BLaER1 (cell line): ENCODE results near the gene SYT3.

Source experiments
- H3K27ac ChIP-seq: shearing (Covaris generic); formaldehyde crosslinking; 2 replicates; pipeline ENCODE4 v1.8.1; 2022
- H3K27me3 ChIP-seq: shearing (Covaris generic); formaldehyde crosslinking; 2 replicates; pipeline ENCODE4 v1.8.1; 2022
- H3K36me3 ChIP-seq: shearing (Covaris generic); formaldehyde crosslinking; 2 replicates; pipeline ENCODE4 v1.8.1; 2022
- H3K4me1 ChIP-seq: shearing (Covaris generic); formaldehyde crosslinking; 2 replicates; pipeline ENCODE4 v1.8.1; 2022
- H3K4me2 ChIP-seq: shearing (Covaris generic); formaldehyde crosslinking; 2 replicates; pipeline ENCODE4 v1.8.1; 2022
- H3K4me3 ChIP-seq: shearing (Covaris generic); formaldehyde crosslinking; 2 replicates; pipeline ENCODE4 v1.8.1; 2022
- H3K9ac ChIP-seq: shearing (Covaris generic); formaldehyde crosslinking; 2 replicates; pipeline ENCODE4 v1.8.1; 2022
- H3K9me3 ChIP-seq: shearing (Covaris generic); formaldehyde crosslinking; 2 replicates; pipeline ENCODE4 v1.8.1; 2022
- H4K20me1 ChIP-seq: shearing (Covaris generic); formaldehyde crosslinking; 2 replicates; pipeline ENCODE4 v1.8.1; 2022
- Cebpa-rat ChIP-seq: shearing (Covaris generic); IDR thresholded peaks from 2 replicates; pipeline ENCODE4 v1.8.1; 2022

SYT3 gene, protein sequence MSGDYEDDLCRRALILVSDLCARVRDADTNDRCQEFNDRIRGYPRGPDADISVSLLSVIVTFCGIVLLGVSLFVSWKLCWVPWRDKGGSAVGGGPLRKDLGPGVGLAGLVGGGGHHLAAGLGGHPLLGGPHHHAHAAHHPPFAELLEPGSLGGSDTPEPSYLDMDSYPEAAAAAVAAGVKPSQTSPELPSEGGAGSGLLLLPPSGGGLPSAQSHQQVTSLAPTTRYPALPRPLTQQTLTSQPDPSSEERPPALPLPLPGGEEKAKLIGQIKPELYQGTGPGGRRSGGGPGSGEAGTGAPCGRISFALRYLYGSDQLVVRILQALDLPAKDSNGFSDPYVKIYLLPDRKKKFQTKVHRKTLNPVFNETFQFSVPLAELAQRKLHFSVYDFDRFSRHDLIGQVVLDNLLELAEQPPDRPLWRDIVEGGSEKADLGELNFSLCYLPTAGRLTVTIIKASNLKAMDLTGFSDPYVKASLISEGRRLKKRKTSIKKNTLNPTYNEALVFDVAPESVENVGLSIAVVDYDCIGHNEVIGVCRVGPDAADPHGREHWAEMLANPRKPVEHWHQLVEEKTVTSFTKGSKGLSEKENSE

DNA sequence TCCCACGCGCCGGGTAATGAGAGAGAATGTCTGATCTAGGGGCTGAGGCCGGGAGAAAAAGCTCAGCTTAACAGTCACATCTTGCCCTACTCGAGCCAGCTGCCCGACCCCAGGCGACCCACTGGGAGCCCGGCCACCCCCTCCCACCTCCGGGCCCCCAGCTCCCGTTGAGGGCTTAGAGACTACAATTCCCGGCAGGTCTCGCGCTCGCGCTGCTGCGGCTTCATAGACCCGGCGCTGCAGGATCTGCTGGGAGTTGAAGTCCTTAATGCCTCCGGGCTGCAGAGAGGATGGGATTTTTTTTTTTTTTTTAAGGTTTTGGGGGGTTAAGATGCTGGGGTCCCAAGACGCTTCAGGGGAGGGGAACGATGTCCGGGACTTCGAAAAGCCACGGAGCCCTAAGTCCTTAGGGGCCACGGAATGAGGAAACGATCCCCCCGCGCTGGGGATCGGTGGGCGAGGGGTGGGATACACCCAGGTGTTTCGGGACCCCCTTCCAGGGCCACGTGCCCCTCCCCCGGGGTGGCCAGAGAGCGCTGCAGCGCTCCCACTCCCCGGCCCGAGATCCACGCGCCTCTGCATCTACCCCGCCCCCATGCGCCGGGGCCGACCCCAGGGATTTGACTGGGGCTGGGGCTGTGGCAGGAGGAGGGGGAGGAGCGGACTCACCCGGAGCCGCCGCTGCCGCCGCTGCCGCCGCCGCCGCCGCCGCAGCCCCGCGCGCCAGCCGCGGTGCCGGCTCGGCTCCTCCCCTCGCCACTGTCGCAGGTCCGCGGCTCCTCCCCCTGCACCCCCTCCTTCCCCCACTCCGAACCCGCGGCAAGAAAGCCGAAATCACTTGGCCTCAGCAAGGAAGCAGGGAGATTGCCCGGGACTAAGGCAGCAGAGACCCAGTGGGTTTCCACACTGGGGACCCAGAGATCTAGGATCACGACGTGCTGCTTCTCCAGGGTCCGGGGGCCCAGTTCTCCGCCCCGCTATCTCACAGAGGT, at the start of gene SYT3:
Gene SYT3 (minus strand): TSS at position 761 of the 992 bp plus-strand sequence. CDS start 2,470 bp downstream, outside the sequence.
- Histone ChIP-seq H3K27me3 (no peaks in the 10 kb centered on the region), H3K36me3 (no peaks in the 10 kb centered on the region), H3K27ac (peak within 1 kb of the TSS; percentile 82), H3K9me3 (peaks cover 14% of the 10 kb centered on the region), H3K4me2 (peak within 1 kb of the TSS; percentile 85), H3K4me1 (peaks cover 12% of the 10 kb centered on the region), H3K9ac (peak within 1 kb of the TSS; percentile 79), H4K20me1 (no peaks in the 10 kb centered on the region), H3K4me3 (peak within 1 kb of the TSS; percentile 76)
- no peak for TF ChIP-seq Cebpa-rat

DNA sequence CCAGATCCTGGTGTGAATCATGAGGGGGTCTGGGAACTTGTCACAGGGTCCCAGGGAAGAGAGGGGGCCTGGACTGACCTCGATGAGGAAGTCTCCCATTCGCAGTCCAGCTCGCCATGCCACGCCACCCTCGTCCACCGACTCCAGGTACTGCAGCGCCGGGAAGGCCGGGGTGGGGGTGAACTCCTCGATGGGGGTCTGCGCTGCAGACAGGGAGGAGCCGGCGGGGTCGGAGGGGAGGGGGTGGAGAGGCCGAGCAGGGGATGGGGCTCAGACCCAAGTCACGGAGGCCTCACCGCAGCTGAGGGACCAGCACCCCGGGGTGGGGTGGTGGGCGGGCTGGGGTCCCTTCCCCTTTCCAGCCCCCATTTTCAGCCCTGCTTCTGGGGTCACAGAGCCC, 49.1 kb upstream of the SYT3 start:
- Histone ChIP-seq H3K4me3 (no peak overlapping the region), H3K27ac (no peak overlapping the region), H3K36me3 (peaks cover 89% of the 10 kb centered on the region), H3K27me3 (peaks cover 5% of the 10 kb centered on the region; the same call in 1 of the 2 replicates), H3K4me1 (no peaks in the 10 kb centered on the region), H3K9me3 (no peaks in the 10 kb centered on the region), H3K4me2 (no peak overlapping the region), H4K20me1 (peaks cover 99% of the 10 kb centered on the region), H3K9ac (no peak overlapping the region)
- no peak for TF ChIP-seq Cebpa-rat

DNA sequence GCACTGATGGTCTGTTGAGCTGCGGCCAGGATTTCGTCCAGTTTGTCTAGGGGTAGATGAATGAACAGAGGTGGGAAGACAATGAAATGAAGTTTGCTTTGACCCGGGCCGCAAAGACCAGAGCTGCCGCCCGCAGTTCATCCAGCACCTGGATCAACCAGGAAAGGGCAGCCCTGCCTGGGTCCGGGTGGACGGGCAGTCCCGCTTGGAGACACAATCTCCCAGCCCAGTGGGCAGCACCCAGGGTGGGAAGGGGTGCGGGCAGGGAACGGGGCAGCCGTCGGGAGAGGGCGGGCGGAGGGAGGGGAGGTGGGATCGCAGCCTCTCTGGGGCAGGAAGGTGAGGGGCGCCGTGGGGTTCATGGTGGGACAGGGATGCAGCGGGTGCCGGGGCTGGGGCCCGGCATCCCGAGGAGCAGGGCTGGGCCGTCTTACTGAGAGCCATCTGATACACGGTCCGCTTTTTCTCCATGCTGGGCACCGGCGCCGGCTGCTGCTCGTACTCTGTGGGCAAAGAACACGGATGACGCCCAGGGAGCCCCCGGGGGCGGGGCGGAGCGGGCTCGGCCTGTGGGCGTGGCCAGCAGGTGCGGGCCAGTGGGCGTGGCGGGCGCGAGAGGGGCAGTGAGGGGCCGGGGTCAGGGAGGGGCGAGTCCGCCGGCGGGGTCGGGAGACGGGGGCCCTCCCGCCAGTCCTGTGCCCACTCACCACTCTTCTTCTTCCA, 46.8 kb upstream of the SYT3 start:
- no peak for TF ChIP-seq Cebpa-rat
- no peaks in the 10 kb centered on the region for H3K4me1 ChIP-seq
- H3K9ac ChIP-seq, result no peak overlapping the region
- H3K4me3 ChIP-seq, result no peak overlapping the region
- H3K4me2 ChIP-seq, result no peak overlapping the region
- H4K20me1 ChIP-seq, result peaks cover 87% of the 10 kb centered on the region
- H3K36me3 ChIP-seq, result peaks cover 100% of the 10 kb centered on the region
- no peaks in the 10 kb centered on the region for H3K9me3 ChIP-seq
- no peak overlapping the region for H3K27ac ChIP-seq
- no peaks in the 10 kb centered on the region for H3K27me3 ChIP-seq

DNA sequence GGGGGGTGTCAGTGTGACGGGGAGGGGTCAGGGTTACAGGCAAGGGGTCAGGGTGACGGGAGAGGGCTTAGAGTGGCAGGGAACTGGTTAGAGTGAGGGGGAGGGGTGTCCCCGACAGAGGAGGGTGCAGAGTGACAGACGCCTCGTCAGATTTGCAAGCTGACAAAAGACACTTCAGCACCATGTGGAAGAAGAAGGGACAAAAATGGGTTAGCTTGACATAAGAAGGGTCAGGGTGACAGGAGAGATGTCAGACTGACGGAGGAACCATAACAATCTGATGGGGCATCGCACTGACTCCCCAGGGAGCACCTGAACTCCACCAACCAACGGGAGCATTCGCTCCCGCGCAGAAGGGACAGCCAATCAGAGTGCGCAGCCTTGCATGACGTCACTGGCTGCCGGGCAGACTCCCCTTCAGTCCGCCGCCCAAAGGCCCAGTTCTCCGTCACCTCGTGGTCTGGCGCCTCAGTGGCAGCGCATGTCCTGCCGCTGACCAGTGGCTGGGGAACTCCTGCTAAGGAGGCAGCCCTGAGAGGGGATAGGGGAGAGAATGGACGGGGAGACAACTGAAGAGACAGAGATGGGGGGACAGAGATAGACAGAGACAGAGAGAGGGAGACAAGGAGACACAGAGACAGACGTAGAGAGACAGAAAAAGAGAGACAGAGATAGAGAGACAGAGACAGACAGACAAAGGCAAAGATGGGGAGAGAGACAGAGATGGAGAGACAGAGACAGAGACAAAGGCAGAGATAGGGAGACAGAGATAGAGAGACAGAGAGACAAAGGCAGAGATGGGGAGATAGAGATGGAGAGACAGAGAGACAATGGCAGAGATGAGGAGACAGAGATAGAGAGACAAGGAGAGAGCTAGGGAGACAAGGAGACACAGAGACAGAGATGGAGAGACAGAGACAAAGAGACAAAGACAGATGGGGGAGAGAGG, 39.8 kb upstream of the SYT3 start:
- Histone ChIP-seq H4K20me1 (peaks cover 41% of the 10 kb centered on the region), H3K9ac (no peak overlapping the region), H3K4me1 (peaks cover 14% of the 10 kb centered on the region), H3K27me3 (no peaks in the 10 kb centered on the region), H3K4me3 (no peak overlapping the region), H3K36me3 (peaks cover 83% of the 10 kb centered on the region), H3K4me2 (peak overlapping the region; percentile 63), H3K9me3 (no peaks in the 10 kb centered on the region), H3K27ac (0 out of 2 replicates have a peak overlapping the region, but pooled peaks have one; percentile 18)
- TF ChIP-seq Cebpa-rat, result no peak

DNA sequence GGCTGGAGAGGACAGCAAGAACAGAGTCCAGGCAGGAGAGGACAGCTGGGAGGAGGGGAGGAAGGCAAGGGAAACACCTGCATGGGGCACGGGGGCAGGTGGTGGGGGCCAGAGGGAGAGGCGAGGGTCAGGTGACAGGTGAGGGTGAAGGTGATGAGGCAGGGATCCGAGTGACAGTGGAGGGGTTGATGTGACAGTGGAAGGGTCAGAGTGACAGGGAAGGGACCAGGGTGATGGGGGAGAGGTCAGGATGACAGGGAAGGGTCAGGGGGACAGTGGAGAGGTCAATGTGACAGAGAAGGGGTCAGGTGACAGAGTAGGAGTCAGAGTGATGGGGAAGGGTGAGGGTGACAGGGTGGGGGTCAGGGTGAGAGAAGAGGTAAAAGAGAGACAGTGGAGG, 38.6 kb upstream of the SYT3 start:
- TF ChIP-seq Cebpa-rat, result no peak
- Histone ChIP-seq H3K9ac (no peak overlapping the region), H3K4me3 (no peak overlapping the region), H3K36me3 (peaks cover 80% of the 10 kb centered on the region), H3K27me3 (no peaks in the 10 kb centered on the region), H3K27ac (no peak overlapping the region), H3K9me3 (no peaks in the 10 kb centered on the region), H3K4me2 (no peak overlapping the region), H4K20me1 (peaks cover 41% of the 10 kb centered on the region), H3K4me1 (peaks cover 14% of the 10 kb centered on the region)

DNA sequence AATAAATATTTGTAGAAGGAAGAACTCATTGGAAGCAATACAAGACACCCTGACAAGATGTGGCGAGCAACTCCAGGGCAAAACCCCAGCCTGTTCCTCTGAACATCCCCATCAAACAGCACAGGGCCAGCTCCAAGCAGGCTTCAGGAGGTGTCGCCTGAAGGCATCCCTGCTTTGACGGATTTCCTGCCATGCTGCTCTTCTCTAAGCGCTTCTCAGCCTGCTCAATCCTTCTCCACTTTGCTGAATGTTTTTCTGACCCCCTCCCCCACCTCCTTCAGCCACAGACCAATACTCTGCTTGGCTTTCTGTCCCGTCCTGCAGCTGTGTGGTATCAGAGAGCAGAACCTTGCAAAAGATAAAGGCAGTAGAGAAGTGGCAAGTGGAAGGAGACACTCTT, 38.0 kb upstream of the SYT3 start:
- Histone ChIP-seq H3K36me3 (peaks cover 80% of the 10 kb centered on the region), H4K20me1 (peaks cover 41% of the 10 kb centered on the region), H3K9me3 (no peaks in the 10 kb centered on the region), H3K27ac (no peak overlapping the region), H3K9ac (no peak overlapping the region), H3K4me3 (no peak overlapping the region), H3K27me3 (no peaks in the 10 kb centered on the region), H3K4me2 (no peak overlapping the region), H3K4me1 (peaks cover 14% of the 10 kb centered on the region)
- no peak for TF ChIP-seq Cebpa-rat

DNA sequence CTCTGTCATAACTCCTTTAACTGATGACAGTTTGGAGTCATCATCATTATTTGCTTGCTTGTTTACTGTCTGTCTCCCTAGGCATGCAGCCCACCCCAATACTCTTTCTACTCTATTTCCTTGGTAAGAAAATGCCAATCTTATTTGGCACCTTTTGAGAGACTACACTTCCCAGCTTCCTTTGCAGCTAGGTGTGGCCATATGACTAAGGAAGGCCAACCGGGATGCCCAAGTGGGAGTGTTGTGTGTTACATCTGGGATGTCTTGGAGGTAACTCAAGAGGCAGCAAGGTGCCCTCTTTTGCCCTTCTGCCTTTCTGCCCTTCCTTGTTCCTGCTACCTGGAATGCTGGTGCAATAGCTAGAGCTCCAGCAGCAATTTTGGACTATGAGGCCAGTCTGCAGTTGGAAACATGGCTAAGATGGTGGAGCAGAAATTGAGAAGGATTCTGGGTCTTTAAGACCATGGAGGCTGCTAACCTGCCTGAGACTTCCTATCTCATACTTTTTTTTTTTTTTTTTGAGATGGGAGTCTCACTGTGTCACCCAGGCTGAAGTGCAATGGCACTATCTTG, 37.0 kb upstream of the SYT3 start:
- Histone ChIP-seq H3K27me3 (no peaks in the 10 kb centered on the region), H3K27ac (no peak overlapping the region), H3K4me1 (peaks cover 14% of the 10 kb centered on the region), H3K9me3 (no peaks in the 10 kb centered on the region), H4K20me1 (peaks cover 48% of the 10 kb centered on the region), H3K4me3 (no peak overlapping the region), H3K9ac (no peak overlapping the region), H3K36me3 (peaks cover 78% of the 10 kb centered on the region), H3K4me2 (no peak overlapping the region)
- TF ChIP-seq Cebpa-rat, result no peak

DNA sequence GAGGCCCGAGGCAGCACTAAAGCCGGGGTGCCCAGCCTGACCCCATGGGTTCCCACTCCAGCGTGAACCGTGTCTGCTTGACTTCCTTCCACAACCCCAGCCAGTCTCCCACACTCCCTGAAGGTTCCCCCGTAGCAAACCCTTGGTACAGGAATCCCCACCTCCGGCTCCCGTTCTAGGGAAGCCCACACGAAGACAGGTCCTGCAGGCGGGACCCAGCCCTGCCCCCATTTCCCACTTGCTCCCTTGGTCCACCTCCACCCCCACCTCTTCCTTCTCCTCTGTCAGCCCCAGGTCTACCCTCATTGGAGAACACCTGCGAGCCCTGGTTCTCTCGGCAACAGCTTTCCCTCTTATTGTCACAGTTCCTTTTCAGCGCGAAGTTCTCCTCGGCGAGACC, 33.4 kb upstream of the SYT3 start:
- Histone ChIP-seq H3K4me3 (no peak overlapping the region), H3K4me2 (no peak overlapping the region), H3K36me3 (peaks cover 76% of the 10 kb centered on the region), H3K27ac (no peak overlapping the region), H4K20me1 (peaks cover 78% of the 10 kb centered on the region), H3K4me1 (no peaks in the 10 kb centered on the region), H3K9ac (no peak overlapping the region), H3K9me3 (no peaks in the 10 kb centered on the region), H3K27me3 (peaks cover 9% of the 10 kb centered on the region)
- TF ChIP-seq Cebpa-rat, result no peak
